ENCODE results near the gene CFAP126. TPM values are rescaled to one million over a fixed set of nuclear protein-coding genes. Genes with fewer than 3 reads are reported as not detected.

CFAP126 gene
- total and polyA plus RNA-seq, 2 of the 13 experiments (the other 11 are each of a cell fraction or from before 2014, with no cell fraction given): not detected

DNA sequence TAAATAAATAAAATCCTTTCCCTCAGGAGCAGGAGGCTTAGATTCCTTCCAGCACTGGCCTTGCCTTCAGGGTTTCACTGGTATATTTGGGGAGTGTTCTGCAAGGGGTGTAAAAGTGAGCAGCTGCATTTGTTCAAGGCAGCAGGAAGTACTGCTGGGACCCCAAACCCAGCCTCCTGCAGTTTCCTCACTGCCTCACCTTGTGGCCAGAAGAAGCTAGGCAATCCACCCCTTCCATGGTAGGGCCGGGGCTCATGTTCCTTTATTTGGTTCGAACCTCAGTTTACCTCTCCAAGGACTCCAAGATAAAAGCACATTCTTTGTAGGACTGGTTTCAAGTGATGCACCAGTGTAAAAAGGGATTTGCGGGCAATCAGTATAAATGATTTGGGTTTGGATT is 21.0 kb upstream of the CFAP126 start:
- BruUV-seq (replicated peaks): no TSS peak
- CTCF ChIA-PET (ENCODE audit: low intra/inter-chr PET ratio, low total read pairs): no interaction called here
- Histone ChIP-seq H3K9ac (ENCODE audit: insufficient read depth, low read depth, low read length) (no peak overlapping the region), H3K27ac (ENCODE audit: extremely low read length, insufficient read depth, low read length) (no peak overlapping the region), H3K79me2 (ENCODE audit: insufficient read depth, low read length) (no peaks in the 10 kb centered on the region), H3K4me2 (ENCODE audit: low read depth, low read length) (no peak overlapping the region; the same call in 1 of the 2 replicates), H4K20me1 (ENCODE audit: insufficient read depth, low read length) (no peaks in the 10 kb centered on the region), H3K4me1 (ENCODE audit: insufficient read depth, low read length) (peaks cover 50% of the 10 kb centered on the region), H3K27me3 (ENCODE audit: control insufficient read depth in 1 of 2, insufficient read depth in 2 of 2, low read length in 2 of 2) (no peaks in the 10 kb centered on the region; a peak in 1 of 5 replicates), H3K9me3 (ENCODE audit: low read length) (no peaks in the 10 kb centered on the region), H3K4me3 (replicated peaks in 1 of 3; ENCODE audit: insufficient read depth in 1 of 3, low read depth in 2 of 3, low read length in 3 of 3) (no peak overlapping the region), H3K36me3 (replicated peaks in 1 of 2; ENCODE audit: control insufficient read depth in 1 of 2, insufficient read depth in 2 of 2, low read length in 2 of 2) (no peaks in the 10 kb centered on the region), H2AFZ (ENCODE audit: low read length) (no peak overlapping the region)
- TF ChIP-seq TOPORS (CRISPR knock-in tag; IDR thresholded peaks at IDR 0.05): no peak
- no peak for TF ChIP-seq SNRNP70 (IDR thresholded peaks at IDR 0.05; ENCODE audit: low read depth, low read length)
- TF ChIP-seq, protein P1, sequence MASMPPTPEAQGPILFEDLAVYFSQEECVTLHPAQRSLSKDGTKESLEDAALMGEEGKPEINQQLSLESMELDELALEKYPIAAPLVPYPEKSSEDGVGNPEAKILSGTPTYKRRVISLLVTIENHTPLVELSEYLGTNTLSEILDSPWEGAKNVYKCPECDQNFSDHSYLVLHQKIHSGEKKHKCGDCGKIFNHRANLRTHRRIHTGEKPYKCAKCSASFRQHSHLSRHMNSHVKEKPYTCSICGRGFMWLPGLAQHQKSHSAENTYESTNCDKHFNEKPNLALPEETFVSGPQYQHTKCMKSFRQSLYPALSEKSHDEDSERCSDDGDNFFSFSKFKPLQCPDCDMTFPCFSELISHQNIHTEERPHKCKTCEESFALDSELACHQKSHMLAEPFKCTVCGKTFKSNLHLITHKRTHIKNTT (CRISPR knock-in tag; IDR thresholded peaks at IDR 0.05): no peak
- TF ChIP-seq ZBTB7B (CRISPR knock-in tag; IDR thresholded peaks at IDR 0.05): no peak
- TF ChIP-seq PPARG (CRISPR knock-in tag; conservative IDR thresholded peaks at IDR 0.05): no peak
- TF ChIP-seq FOXK1 (CRISPR knock-in tag; IDR thresholded peaks at IDR 0.05; ENCODE audit: borderline replicate concordance, low read depth): no peak
- TF ChIP-seq, protein P2, sequence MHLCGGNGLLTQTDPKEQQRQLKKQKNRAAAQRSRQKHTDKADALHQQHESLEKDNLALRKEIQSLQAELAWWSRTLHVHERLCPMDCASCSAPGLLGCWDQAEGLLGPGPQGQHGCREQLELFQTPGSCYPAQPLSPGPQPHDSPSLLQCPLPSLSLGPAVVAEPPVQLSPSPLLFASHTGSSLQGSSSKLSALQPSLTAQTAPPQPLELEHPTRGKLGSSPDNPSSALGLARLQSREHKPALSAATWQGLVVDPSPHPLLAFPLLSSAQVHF (CRISPR knock-in tag; IDR thresholded peaks at IDR 0.05): no peak
- TF ChIP-seq, protein P3, sequence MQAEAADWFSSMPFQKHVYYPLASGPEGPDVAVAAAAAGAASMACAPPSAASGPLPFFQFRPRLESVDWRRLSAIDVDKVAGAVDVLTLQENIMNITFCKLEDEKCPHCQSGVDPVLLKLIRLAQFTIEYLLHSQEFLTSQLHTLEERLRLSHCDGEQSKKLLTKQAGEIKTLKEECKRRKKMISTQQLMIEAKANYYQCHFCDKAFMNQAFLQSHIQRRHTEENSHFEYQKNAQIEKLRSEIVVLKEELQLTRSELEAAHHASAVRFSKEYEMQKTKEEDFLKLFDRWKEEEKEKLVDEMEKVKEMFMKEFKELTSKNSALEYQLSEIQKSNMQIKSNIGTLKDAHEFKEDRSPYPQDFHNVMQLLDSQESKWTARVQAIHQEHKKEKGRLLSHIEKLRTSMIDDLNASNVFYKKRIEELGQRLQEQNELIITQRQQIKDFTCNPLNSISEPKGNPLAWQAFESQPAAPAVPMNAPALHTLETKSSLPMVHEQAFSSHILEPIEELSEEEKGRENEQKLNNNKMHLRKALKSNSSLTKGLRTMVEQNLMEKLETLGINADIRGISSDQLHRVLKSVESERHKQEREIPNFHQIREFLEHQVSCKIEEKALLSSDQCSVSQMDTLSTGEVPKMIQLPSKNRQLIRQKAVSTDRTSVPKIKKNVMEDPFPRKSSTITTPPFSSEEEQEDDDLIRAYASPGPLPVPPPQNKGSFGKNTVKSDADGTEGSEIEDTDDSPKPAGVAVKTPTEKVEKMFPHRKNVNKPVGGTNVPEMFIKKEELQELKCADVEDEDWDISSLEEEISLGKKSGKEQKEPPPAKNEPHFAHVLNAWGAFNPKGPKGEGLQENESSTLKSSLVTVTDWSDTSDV (CRISPR knock-in tag; IDR thresholded peaks at IDR 0.05): no peak
- TF ChIP-seq, protein P4, sequence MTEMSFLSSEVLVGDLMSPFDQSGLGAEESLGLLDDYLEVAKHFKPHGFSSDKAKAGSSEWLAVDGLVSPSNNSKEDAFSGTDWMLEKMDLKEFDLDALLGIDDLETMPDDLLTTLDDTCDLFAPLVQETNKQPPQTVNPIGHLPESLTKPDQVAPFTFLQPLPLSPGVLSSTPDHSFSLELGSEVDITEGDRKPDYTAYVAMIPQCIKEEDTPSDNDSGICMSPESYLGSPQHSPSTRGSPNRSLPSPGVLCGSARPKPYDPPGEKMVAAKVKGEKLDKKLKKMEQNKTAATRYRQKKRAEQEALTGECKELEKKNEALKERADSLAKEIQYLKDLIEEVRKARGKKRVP (CRISPR knock-in tag; IDR thresholded peaks at IDR 0.05): no peak
- TF ChIP-seq NFRKB (IDR thresholded peaks at IDR 0.05): no peak
- TF ChIP-seq GFI1 (CRISPR knock-in tag; IDR thresholded peaks at IDR 0.05; ENCODE audit: borderline replicate concordance): no peak
- no peak for TF ChIP-seq ZNF607 (CRISPR knock-in tag; IDR thresholded peaks at IDR 0.05; ENCODE audit: borderline replicate concordance)
- no peak for TF ChIP-seq ZNF816 (CRISPR knock-in tag; IDR thresholded peaks at IDR 0.05; ENCODE audit: borderline replicate concordance)
- ATAC-seq (no peak), DNase-seq (ENCODE audit: low spot score) (no peak), FAIRE-seq (no peak)
- intact Hi-C loops (cut with micrococcal nuclease; ENCODE audit: unreplicated experiment) (no loop called here), in situ Hi-C loops (cut with HindIII; ENCODE audit: extremely low pct_ligation_motif_present, low pct_unique_long_range_greater_than_20kb) (loop anchor here (10.0 kb wide), 1 partner anchor 164 kb away; the partner anchor contains the start of genes APOA2 and TOMM40L)
- WGBS (ENCODE audit: low lambda C conversion rate): 84% methylated on average over 3 of the region's 3 CpGs
- POLR2A ChIA-PET: interaction anchor here (1.2 to 2.6 kb wide), 7 partner anchors 75 to 190 kb away, joined by 3 to 23 read pairs (median 8); partner anchors contain the start of genes ADAMTS4, APOA2, SDHC and TOMM40L

All from HepG2 (cell line).